ENCODE results near the gene CENPP.

- TF ChIP-seq EZH2 (IDR thresholded peaks at IDR 0.05; ENCODE audit: insufficient read depth, low read length) = no peak
- no peak for TF ChIP-seq CTCF (IDR thresholded peaks at IDR 0.05; ENCODE audit: insufficient read depth, low read depth, low read length)
These were observed 59.7 kb downstream of the CENPP start for GRCh38 chr9:92385477-92385876.

Data from astrocyte (in vitro differentiated cells and primary cell).